ENCODE data around the gene TNFAIP2.

Gene TNFAIP2

DNA sequence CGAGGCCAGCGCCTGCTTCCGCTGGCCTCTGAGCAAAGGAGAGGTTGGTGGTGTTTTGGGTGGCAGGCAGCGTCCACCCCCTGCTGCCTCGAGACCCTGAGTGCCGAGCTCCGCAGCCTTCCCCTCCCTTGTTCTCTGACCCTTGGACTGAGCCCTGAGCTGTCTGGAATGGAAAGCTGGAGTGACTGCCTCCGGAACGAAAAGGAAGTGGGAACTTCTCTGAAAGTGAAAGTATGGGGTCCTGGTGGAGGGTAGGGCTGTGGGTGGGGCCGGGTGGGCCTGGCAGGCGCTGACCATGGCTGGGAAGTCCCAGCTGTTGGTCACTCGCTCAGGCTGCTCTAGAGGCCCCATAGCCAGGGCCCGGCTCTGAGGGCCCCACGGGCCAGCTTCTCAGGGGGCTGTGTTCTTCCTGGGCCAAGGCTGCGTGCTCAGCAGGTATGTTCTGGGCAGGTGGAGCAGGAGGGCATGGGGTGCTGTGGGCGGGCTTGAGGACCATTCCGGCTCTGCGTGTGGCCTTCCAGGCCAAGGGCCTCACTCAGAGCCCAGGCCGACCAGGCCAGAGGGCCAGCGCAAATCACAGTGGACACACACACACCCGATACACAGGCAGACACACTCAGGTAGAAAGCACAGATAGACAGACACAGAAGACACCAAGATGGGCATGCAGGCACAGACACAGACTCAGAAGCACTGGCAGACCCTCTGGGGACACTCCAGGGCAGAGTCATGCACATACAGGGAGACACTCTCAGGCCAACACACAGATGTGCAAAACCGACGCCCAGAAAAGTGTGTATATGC is 28.7 kb upstream of the TNFAIP2 start, which contains the start of gene EXOC3L4:
TSS of gene EXOC3L4 (plus strand) at position 320 of the 804 bp plus-strand sequence. CDS start 5,495 bp downstream, outside the sequence.
- no peak for DNase-seq (ENCODE audit: low read depth in 2 of 2)

DNA sequence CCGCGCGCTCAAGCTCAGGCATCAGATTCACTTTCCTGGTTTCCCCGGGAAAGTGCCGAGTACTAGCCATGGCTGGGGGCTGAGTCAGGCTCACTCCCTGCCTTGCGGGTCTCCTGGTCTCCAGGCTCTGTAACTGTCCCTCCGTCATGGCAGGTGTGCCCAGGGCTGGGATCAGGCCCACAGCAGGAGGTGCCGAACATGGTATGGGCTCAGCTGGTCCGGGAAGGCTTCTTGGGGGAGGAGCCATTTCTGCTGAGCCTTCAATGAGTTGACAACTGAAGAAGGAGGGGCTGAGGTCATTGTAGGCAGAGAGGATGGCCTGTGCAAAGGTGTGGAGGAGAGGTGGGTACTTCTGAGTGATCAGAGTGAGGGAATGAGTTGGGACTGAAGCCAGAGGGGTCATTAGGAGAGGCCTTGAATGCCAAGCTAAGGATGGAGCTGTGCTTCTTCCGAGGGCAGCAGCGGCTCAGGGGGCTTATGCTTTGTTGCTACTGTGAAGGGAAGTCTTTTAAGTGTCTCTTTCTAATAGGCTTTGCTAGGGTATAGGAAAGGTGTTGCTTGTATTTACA is 28.0 kb upstream of the TNFAIP2 start:
- no peak for DNase-seq (ENCODE audit: low read depth in 2 of 2)

DNA sequence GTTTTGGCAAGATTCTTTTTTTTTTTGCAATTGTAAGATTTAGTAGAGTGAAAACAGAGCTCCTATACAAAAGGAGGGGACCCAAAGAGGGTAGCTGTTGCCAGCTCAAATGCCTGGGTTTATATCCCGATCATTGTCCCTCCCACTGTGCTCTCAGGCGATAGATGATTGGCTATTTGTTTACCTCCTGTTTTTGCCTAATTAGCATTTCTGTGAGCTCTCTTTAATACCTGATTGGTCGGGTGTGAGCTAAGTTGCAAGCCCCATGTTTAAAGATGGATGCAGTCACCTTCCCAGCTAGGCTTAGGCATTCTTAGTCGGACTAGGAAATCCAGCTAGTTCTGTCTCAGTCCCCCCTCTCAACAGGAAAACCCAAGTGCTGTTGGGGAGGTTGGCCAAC is 26.9 kb upstream of the TNFAIP2 start:
- no peak for DNase-seq (ENCODE audit: low read depth in 2 of 2)

DNA sequence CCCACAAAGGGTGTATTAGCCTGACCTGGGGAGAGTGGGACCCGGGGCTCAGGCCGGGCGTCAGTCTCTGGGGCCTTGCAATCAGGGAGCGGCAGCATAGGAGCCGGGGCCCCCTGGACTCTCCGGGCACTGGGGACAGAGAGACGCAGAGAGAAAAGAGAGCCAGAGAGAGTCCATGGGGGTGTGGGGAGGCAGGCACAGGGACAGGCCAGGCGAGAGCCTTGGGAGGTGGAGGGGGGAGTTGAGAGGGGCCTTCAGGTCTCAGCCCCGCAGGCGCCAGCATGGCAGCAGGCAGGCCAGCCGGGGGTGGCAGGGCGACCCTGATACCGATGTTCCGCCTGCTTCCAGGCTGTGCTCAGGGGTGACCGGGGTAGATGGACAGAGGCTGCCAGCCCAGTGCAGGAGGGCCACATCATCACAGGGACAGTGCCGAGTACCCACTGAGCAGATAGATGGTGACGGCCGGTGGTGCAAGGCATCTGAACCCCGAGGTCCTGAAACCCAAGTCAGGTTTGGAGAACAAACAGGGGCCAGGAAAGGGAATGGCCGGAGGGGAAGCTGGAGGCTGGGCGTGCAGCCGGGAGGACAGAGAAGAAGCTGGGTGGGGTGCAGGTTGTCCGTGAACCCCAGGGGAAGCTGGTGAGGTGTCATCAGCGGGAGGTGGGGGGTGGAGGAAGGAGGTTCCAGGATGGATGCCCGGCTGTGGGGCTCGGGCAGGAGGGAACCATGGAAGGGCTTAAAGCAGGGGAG is 25.8 kb upstream of the TNFAIP2 start:
- no peak for DNase-seq (ENCODE audit: low read depth in 2 of 2)

DNA sequence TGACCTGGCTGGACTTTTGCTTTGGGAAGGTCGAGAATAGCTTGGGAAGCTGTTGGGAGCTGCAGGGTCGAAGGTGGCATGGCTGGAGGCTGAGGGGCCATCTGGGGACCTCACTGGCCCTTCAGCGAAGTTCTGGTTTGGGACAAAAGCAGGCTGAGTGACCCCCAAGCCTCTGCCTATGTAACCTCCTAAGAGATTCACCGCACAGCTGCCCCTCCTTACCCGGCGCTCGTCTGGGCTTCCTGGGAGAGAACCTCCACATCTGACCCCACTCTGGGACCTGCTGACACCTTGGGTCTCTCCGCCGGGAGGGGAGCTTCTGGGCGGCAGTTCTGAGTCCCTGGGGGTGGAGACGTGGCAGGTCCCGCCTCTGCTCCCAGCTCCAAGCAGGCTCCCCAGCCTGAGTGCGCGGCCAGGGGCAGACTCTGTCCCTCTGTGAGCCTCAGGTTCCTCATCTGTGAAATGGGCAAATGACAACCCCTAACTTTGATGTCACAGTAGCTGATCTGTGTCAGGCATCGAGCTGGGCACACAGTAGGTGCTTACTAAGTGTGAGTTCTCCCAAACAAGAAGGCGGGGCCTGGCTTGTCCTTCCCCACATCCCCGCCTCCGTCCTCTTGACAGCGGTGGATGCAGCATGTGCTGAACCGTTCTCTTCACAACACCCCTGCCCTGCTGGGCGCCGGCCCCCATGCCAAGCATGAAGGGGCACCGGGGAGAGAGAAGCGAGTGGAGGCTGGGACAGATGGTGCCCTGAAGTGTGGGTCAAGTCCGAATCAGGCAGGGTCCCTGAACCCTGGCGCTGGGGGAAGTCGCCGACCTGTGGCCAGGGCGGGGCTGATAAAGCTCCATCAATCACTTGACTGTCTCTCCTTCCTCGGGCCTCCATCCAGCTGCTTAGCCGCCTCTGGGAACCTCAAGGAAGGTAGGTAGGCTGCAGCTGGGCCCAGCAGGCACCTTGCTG is 25.0 kb upstream of the TNFAIP2 start:
- no peak for DNase-seq (ENCODE audit: low read depth in 2 of 2)

DNA sequence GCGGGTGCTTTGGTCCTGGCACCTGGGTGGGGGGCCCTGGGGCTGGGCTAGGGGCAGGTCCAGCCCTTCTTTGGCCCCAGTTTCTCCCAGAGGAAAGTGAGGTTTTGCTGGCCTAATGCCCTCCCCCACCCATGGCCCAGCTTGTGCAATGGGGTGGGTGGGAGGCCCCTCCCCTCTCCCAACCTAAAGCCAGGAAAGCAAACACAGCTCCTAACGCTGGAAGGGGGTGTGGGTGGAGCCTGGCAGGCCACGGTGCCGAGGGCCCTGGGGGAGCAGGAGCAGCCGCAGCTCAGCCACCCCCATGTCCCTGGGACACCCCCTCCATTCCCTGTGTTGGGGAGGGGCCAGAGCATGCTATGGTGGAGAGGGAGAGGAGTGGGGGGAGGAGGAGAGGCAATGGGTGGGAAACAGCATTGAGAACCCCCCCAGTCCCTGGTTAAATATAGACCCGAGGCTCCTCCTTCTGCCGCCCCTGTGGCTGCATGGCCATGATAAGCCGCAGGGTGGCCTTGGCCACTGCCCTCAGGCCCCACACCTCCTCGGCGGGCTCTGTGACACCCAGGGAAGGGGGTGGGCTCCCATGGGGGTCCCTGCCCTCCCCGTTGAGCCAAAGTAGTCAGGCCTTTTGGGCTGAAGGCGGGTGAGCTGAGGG is 24.1 kb upstream of the TNFAIP2 start:
- no peak for DNase-seq (ENCODE audit: low read depth in 2 of 2)

DNA sequence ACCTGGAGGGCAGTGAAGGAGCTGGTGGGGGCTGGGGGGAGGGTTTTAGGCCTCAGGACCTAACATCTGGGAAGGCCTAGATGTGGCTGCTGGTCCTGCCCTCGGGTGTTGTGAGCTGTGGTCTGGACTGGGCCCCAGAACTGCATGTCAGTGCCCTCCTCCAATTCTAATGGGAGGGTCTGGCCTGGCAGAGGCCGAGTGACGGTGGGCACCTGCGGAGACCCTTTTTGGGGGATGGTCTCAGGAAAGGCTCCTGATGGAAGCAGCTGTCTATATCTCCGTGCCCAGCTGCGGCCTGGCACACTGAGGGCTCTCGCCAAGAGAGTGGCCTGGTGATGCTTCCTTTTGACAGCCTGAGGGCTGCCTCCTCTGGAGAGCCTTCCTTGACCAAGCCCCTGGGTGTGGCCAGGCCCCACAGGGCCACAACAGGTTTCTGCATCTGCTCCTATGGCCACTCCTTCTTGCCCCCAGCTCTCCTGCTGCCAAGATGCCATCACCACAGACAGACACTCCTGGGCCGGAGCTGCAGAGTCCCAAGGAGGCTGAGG is 23.5 kb upstream of the TNFAIP2 start:
- DNase-seq (ENCODE audit: low read depth in 2 of 2), result no peak

DNA sequence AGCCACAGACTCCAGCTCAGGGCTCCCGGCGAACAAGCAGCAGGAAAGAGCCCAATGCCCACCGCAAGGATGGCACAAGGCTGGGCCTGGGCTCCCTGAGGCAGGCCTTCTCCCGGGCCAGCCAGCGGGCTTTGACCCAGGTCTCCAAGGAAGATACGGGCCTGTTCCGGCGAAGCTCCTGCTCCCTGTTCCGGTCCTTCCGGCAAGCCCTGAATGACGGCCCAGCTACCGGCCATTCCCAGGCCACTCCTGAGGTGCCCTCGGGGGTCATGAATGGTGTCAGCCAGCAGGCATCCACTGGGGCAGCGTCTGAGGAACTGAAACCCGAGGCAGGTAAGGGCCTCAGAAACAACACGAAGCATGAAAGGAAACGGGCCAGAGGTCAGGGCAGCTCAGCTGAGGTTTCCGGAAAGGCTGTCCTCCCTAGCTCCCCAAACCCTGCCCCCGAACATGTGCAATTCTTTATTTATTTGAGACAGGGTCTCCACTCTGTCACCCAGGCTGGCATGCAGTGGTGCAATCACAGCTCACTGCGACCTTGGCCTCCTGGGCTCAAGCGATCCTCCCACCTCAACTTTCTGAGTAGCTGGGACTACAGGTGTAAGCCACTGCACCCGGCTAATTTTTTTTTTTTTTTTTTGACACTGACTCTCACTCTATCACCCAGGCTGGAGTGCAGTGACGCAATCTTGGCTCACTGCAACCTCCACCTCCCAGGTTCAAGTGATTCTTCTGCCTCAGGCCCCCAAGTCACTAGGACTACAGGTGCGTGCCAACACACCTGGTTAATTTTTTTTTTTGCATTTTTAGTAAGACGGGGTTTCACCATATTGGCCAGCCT is 22.8 kb upstream of the TNFAIP2 start:
- no peak for DNase-seq (ENCODE audit: low read depth in 2 of 2)

DNA sequence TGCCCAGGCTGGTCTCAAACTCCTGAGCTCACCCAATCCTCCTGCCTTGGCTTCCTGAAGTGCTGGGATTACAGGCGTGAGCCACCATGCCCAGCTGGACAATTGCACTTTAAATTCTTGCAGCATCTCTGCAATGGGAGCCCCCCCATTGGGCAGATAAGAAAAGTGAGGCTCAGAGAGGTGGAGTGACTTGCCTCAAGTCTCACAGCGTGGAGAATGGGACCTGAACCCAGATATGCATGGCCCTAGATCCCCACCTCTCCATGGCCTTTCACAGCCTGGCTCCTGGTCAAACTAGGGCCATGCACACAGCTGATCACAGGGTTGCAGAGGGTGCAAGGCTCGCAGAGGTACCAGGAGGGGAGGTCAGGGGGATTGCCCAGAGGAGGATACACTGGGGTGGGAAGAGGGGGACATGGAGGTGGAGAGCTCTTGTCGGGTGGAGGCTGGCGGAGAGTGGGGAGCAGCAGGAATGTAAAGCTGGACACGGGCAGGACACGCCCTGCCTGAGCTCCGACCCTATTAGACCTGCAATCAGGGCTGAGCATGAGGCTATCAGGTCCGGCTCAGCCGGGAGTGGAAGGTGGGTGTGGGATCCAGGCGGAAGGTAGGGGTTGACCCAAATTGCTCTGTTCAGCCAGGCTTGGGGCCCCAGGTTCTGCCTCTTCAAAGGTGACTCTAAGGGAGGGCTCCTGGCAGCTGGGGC is 21.9 kb upstream of the TNFAIP2 start:
- DNase-seq (ENCODE audit: low read depth in 2 of 2), result no peak

DNA sequence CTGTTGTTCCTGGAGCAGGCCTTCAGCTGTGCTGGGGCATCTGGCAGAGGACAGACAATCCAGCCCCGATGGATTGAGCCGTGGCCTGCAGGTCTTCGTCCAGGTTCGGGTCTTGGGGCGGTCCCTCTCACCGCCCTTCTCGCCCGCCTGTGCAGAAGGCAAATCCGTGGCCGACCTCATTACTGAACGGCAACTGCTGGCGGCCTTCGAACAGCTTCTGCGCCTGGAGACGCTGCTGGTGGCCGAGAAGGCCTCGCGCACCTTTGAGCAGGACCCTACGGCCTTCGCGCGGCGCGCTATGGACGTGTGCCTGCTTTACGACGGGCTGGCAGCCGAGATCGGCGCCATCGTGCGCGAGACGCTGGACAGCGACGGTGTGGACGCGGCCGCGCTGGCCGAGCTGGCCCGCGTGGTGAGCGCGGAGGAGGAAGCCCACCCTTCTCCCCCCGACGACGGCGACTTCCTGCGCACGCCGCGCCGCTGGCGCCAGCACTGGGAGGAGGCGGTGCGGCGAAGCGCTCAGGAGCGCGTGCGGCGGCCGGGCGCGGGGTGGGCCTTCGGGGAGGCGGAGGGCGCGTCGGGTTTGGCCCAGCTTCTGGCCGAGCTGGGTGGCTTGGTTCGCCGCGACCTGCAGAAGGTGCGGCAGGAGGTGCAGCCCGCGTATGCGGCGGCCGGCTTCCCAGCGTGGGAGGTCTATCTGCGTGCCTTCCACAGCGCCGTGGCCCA is 21.1 kb upstream of the TNFAIP2 start:
- DNase-seq (ENCODE audit: low read depth in 2 of 2), result no peak

DNA sequence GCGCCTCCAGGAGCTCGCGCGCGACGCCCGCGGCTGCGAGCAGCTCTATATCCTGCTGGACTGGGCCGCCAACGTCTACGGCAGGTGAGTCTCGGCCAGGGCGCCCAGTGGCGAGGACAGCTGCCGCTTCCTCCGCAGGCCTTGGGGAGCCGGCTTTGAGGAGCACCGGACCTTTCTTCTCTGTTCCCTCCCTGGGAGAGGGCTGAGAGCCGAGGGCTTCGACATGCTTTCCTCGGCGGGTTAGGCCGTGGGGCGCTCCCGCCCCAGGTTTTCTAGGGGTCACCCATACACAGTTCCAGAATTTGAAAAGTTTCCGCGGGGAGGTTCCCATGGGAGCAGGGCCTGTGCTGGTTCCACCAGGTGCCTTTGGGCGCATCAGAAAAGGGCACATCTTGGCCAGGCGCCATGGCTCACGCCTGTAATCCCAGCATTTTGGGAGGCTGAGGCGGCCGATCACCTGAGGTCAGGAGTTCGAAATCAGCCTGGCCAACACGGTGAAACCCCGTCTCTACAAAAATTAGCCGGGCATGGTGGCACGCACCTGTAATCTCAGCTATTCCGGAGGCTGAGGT is 20.5 kb upstream of the TNFAIP2 start:
- no peak for DNase-seq (ENCODE audit: low read depth in 2 of 2)

DNA sequence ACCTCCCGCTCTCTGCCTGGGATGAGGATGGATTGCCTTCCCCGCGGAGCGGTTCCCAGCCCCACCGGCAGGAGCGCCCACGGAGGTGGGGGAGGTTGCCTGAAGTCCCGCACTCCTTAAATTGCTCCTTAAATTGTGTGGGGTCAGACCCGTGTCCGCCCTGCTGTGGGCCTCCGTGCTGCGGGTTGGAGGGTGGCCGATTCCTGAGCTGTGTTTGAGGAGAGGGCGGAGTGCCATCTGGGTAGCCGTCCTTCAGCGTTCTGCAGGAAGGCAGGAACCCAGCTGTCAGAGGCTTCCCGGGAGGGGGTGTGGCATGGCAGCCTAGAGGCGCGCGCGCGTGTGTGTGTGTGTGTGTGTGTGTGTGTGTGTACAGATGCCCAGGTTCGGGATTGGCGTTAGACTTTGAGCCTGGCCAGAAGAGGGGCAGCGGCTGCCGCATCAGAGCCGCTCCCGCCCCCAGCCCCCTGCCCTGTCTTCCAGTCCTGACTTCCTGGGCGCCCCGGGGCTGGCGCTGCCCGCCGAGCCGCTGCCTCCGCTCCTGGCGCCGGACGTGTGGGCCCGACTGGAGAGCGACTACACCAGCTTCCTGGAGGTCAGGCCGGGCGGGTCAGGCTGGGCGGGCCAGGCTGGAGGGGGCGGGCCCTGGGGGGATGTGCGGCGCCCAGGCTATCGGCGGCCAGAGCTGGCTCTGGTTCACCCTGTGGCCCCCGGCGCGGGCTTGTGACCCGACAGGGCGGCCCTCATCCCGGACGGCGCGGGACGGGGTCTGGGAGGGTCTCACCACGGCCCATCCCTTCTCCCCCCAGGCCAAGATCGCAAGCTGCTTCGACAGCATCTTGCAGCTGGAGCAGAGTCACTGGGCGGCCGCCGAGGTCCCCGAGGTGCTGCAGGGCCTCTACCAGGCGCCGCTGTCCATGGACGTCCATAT is 19.5 kb upstream of the TNFAIP2 start:
- no peak for DNase-seq (ENCODE audit: low read depth in 2 of 2)

DNA sequence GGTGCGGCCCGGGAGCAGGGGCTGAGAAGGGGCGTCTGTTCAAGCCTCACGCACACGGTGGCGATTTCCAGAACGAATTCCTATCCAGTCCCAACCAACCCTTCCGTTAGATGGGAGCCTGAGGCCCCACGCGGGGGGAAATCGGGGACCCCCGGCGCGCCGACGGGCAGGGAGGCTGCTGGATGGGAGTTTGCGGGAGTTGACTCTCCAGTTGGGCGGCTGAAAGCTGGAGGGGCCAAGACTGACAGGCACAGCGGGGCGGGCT is 18.9 kb upstream of the TNFAIP2 start:
- DNase-seq (ENCODE audit: low read depth in 2 of 2), result no peak

DNA sequence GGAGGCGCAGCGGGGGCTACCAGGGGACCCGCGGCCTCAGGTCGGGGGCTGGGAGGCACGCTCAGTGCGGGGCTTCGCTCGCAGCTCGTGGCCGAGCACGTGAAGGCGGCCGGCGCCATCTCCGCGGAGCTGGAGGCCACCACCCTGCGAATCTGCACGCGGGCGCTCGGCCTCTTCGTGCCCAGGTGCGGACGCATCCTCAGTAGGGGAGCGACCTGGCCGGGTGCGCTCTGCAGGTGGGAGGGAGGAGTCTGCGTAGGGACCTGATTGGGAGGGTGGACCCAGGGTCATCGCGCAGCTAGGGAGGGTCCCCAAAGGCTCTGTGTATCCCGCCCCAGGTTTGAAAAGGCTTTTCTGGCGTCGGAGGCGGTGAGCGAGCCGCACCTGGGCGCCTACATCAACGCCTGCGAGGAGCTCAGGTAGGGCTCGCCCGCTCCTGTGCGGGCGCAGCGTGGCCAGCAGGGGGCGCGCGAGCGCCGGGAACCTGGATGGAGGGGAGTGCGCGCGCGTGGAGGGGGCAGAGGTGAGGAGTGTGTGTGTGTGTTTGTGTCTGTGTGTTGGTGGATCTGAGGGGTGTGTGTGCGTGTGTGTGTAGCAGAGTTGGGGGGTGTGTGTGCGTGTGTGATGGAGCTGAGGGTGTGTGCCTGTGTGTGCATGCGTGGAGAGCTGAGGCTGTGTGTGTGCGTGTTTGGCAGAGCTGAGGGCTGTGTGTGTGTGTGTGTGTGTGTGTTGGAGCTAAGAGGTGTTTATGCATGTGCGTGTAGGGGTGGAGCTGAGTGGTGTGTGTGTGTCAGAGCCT is 18.4 kb upstream of the TNFAIP2 start:
- DNase-seq (ENCODE audit: low read depth in 2 of 2), result peak; percentile 53 to 70

DNA sequence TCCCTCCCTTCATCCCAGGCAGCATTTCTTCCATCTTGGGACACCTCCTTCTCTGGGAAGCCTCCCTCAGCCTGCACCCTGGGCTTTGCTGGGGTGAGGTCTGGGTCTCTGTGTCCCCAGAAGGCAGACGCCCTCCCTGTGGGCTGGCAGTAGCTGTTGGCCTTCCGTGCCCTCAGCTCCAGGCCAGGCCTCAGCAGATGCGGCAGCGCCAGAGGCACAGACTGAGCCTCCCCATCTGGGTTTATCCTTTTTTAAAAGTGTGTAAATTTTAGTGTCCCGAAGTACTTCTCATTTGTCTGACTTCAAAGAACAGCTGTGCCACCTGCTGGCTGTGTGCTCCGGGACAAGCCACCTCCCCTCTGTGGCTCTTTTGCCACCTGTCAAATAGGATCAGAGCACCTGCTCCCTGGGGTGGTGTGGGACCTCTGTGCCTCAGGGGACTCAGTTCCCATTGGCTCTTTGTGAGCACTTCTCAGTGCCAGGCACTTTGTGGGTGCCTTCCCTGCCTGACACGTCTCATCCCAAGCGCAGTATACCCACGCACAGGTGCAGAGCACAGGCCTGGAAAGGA is 17.6 kb upstream of the TNFAIP2 start:
- DNase-seq (ENCODE audit: low read depth in 2 of 2), result no peak

DNA sequence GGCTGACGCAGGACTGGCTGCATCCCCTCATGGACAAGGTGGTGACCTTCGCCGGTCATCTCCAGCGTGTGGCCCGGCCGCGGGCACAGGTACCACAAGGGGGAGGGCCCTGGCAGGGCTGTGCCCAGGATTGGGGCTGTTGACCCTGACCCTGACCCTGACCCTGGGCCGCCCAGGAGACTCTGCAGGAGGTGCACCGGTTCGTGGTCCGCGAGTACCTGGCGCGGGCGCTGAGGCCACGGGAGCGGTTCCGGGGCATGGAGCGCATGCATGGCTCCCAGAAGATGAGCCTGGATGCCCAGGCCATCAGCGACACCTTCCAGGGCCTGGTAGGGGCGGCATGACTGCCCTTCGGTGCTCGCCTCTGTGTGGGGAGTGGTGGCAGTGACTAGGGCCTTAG is 15.8 kb upstream of the TNFAIP2 start:
- no peak for DNase-seq (ENCODE audit: low read depth in 2 of 2)
